Measurements from ENCODE around the gene ADGRF1.

GRCh38 chr6:47028835-47029360 is 13.2 kb downstream of the ADGRF1 start:
- TF ChIP-seq POLR2A (IDR thresholded peaks at IDR 0.05): no peak
- no peak for TF ChIP-seq CTCF (IDR thresholded peaks at IDR 0.05)
- no peak for TF ChIP-seq POLR2AphosphoS5 (IDR thresholded peaks at IDR 0.05)

Data from prostate gland (tissue), 2 donors.